ENCODE data around the gene KMT2B. TPM values are rescaled to one million over a fixed set of nuclear protein-coding genes. Genes with fewer than 3 reads are reported as not detected.

KMT2B gene
- total and polyA plus RNA-seq, 9 of the 15 experiments (the other 6 are each of a cell fraction or from before 2014, with no cell fraction given) = 0.63 to 43.9 (median 8.1) TPM

DNA sequence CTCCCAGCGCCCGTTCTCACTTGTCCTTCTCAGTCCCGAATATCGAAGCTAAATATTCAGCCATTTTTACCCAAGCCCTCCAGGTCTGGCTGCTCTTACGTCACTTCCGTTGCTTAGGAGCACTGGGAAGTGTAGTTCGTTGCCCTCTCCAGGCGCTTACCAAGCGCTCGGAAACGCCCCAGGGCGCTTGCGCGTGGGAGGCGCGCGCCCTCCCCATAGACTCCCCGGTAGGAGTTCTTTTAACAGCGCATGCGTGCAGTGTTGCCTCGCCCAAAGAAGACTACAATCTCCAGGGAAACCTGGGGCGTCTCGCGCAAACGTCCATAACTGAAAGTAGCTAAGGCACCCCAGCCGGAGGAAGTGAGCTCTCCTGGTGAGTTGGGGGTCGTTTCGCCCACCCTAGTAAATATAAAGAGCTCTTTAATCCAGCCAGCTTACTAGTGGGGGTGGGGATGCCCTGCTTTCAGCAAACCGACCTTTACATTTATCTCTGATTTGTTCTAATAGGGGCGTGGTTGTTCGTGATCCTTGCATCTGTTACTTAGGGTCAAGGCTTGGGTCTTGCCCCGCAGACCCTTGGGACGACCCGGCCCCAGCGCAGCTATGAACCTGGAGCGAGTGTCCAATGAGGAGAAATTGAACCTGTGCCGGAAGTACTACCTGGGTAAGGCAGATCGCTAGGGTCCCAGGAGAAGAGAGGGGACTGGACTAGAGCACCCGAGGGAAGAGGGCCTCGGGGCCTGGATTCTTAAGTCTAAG, 27.7 kb downstream of the KMT2B start, which contains the start of the genes PSENEN and U2AF1L4 (continued):
- peak; percentile 92 for TF ChIP-seq ZBTB40 (IDR thresholded peaks at IDR 0.05)
- no peak for TF ChIP-seq ZBTB40 (CRISPR knock-in tag; IDR thresholded peaks at IDR 0.05)
- peak in 1 of 2 experiments; percentile 73; a peak in 1 of 4 replicates for TF ChIP-seq MAZ (CRISPR knock-in tag; conservative IDR thresholded peaks at IDR 0.05 in 1 of 2, IDR thresholded peaks at IDR 0.05 in 1 of 2)
- TF ChIP-seq ZNF224 (CRISPR knock-in tag; IDR thresholded peaks at IDR 0.05) = no peak
- no peak for TF ChIP-seq BDP1 (IDR thresholded peaks at IDR 0.05; ENCODE audit: insufficient read depth, insufficient read length)
- no peak for TF ChIP-seq ZNF316 (IDR thresholded peaks at IDR 0.05)
- TF ChIP-seq ZNF764 (CRISPR knock-in tag; IDR thresholded peaks at IDR 0.05; ENCODE audit: low read depth) = no peak
- TF ChIP-seq, protein P1, sequence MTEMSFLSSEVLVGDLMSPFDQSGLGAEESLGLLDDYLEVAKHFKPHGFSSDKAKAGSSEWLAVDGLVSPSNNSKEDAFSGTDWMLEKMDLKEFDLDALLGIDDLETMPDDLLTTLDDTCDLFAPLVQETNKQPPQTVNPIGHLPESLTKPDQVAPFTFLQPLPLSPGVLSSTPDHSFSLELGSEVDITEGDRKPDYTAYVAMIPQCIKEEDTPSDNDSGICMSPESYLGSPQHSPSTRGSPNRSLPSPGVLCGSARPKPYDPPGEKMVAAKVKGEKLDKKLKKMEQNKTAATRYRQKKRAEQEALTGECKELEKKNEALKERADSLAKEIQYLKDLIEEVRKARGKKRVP (CRISPR knock-in tag; IDR thresholded peaks at IDR 0.05) = 0 out of 2 replicates have a peak, but pooled peaks have one; percentile 32
- TF ChIP-seq SPI1 (IDR thresholded peaks at IDR 0.05; ENCODE audit: borderline replicate concordance, low read depth, low read length) = peak; percentile 46; the same call in 1 of the 2 replicates
- no peak for TF ChIP-seq ZNF778 (CRISPR knock-in tag; IDR thresholded peaks at IDR 0.05)
- no peak for TF ChIP-seq ZSCAN29 (IDR thresholded peaks at IDR 0.05)
- TF ChIP-seq E2F4 (CRISPR knock-in tag; IDR thresholded peaks at IDR 0.05; ENCODE audit: low read depth) = no peak
- 0 out of 2 replicates have a peak, but pooled peaks have one; percentile 18 for TF ChIP-seq FOXP1 (CRISPR knock-in tag; IDR thresholded peaks at IDR 0.05)
- no peak for TF ChIP-seq MEF2D (tag; conservative IDR thresholded peaks at IDR 0.05; ENCODE audit: low read depth)
- no peak for TF ChIP-seq SMARCB1 (IDR thresholded peaks at IDR 0.05; ENCODE audit: insufficient read length, low read depth)

All from K562 (cell line).